BE2C (cell line): Measurements from ENCODE around the gene AAK1.

ENCODE experiments used
- DNase-seq: peaks from one replicate; pipeline ENCODE4 v3.0.0-alpha.2; 2020
- H3K27me3 ChIP-seq: fragments of 250-450 bp; sonication (Bioruptor Pico); 2 replicates; pipeline ENCODE4 v1.5.1; 2020; ENCODE audit warnings: mild to moderate bottlenecking
- H3K36me3 ChIP-seq: fragments of 250-450 bp; sonication (Bioruptor Pico); 2 replicates; pipeline ENCODE4 v1.5.1; 2020; ENCODE audit warnings: mild to moderate bottlenecking
- H3K4me1 ChIP-seq: fragments of 250-450 bp; sonication (Bioruptor Pico); 2 replicates; pipeline ENCODE4 v1.5.1; 2020
- H3K4me3 ChIP-seq: 2 replicates; pipeline ENCODE4 v1.5.1; 2011; ENCODE audit warnings: low read depth, low read length
- H3K9me3 ChIP-seq: fragments of 250-450 bp; sonication (Bioruptor Pico); 2 replicates; pipeline ENCODE4 v1.5.1; 2020
- TF ChIP-seq, protein P1 (sequence below): IDR thresholded peaks from 2 replicates; pipeline ENCODE4 v1.5.1; 2012; ENCODE audit warnings: mild to moderate bottlenecking, low read depth, low read length

AAK1 gene

DNA sequence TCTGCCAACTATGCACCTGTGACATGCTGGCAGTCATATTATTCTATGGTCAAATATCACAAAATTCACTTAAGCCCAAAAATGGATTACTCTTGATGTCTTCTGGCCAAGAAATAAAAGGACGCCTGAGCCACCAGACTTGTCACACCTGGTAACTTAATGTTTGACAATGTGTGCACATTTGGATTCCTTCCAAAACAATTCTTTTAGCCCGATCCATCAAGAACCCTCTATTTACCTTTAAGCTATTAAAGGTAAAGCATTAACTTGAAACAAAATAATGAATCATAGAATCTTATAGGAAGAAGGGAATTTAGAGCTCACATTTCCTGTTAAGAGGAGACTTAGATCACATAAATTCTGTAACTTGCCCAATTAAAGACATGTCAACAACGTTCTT is 159.8 kb downstream of the AAK1 start:
- DNase-seq = no peak
- TF ChIP-seq, protein P1, sequence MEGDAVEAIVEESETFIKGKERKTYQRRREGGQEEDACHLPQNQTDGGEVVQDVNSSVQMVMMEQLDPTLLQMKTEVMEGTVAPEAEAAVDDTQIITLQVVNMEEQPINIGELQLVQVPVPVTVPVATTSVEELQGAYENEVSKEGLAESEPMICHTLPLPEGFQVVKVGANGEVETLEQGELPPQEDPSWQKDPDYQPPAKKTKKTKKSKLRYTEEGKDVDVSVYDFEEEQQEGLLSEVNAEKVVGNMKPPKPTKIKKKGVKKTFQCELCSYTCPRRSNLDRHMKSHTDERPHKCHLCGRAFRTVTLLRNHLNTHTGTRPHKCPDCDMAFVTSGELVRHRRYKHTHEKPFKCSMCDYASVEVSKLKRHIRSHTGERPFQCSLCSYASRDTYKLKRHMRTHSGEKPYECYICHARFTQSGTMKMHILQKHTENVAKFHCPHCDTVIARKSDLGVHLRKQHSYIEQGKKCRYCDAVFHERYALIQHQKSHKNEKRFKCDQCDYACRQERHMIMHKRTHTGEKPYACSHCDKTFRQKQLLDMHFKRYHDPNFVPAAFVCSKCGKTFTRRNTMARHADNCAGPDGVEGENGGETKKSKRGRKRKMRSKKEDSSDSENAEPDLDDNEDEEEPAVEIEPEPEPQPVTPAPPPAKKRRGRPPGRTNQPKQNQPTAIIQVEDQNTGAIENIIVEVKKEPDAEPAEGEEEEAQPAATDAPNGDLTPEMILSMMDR = no peak
- Histone ChIP-seq H3K27me3 (no peaks in the 10 kb centered on the region), H3K9me3 (no peaks in the 10 kb centered on the region), H3K4me1 (no peaks in the 10 kb centered on the region), H3K4me3 (no peak overlapping the region), H3K36me3 (no peaks in the 10 kb centered on the region)

DNA sequence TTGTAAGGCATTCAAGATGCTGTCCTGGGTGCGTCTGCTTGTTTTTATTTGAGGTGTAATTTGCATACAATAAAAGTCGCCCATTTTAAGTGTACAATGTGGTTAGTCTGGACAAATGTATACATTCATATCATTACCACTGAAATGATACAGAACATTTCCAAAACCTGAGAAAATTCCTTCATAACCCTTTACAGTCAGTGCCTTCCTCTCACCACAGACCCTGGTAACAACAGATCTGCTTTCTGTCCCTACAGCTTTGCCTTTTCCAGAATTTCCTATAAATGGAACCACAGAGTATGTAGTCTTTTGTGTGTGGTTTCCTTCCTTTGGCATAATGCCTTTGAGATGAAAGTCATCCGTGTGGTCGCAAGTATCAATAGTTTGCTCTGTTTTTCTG is 160.5 kb downstream of the AAK1 start:
- H3K4me1 ChIP-seq = no peaks in the 10 kb centered on the region
- TF ChIP-seq, protein P1 = no peak
- H3K36me3 ChIP-seq = no peaks in the 10 kb centered on the region
- H3K27me3 ChIP-seq = no peaks in the 10 kb centered on the region
- no peak overlapping the region for H3K4me3 ChIP-seq
- no peak for DNase-seq
- no peaks in the 10 kb centered on the region for H3K9me3 ChIP-seq

DNA sequence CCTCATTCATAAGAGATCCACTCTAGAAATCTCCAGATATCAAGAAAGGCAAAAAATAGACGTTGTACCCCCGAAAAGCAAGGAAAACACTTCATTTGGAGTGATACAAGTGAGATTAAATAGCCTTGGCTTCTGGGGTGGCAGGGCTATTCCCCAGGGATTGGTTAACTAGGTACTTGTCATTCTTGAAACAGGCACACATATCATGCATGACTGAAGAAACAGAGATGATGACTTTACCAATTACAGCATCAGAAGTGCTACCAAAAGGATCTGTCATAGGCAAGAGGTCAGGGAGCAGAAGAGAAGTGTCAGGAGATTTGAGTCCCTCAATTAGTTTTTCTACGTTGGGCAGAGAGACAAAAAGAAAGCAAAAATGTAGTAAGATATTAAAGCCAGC is 161.1 kb downstream of the AAK1 start:
- no peaks in the 10 kb centered on the region for H3K36me3 ChIP-seq
- H3K9me3 ChIP-seq = no peaks in the 10 kb centered on the region
- DNase-seq = no peak
- H3K4me1 ChIP-seq = no peaks in the 10 kb centered on the region
- no peak overlapping the region for H3K4me3 ChIP-seq
- no peaks in the 10 kb centered on the region for H3K27me3 ChIP-seq
- TF ChIP-seq, protein P1 = no peak

DNA sequence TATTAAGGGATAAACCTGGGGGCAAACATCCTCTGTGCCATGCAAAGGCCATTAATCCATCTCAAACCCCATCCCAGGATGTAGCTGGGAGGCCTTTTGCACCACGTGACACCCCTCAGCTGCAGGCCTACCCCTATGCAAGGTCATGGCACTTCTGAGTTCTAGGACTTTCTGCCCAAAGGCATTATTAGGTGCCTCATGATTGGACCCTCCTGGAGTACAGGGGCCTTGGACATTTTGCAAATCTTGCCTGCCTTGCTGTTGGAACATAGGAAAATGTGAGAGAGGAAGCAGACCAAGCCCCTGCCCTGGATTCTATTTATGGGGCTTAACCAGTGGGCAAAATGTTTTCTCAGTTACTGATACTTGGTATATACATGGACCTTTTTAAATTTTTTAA is 162.1 kb downstream of the AAK1 start:
- Histone ChIP-seq H3K4me1 (no peaks in the 10 kb centered on the region), H3K9me3 (no peaks in the 10 kb centered on the region), H3K27me3 (no peaks in the 10 kb centered on the region), H3K36me3 (no peaks in the 10 kb centered on the region), H3K4me3 (no peak overlapping the region)
- TF ChIP-seq, protein P1 = no peak
- DNase-seq = no peak

DNA sequence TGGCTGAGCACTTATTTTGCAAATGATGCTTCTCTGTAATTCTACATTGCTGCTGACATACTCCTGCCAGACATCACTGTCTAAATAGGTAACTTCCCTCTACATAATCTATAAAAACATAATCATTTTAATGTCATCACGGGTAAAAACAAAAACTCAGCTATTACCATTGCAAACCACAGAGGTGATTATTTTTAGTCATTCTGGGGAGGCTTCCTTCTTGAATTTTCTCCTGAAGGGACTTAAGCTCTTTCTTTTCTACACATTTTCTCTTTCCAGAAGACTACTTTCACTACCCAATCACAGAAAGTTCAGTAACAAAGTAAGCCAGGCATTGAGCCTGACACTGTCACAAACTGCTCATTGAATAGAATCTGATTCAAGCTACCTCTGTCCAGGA is 165.9 kb downstream of the AAK1 start:
- Histone ChIP-seq H3K9me3 (no peaks in the 10 kb centered on the region), H3K4me3 (no peak overlapping the region), H3K4me1 (no peaks in the 10 kb centered on the region), H3K27me3 (no peaks in the 10 kb centered on the region), H3K36me3 (no peaks in the 10 kb centered on the region)
- TF ChIP-seq, protein P1 = no peak
- DNase-seq = no peak

DNA sequence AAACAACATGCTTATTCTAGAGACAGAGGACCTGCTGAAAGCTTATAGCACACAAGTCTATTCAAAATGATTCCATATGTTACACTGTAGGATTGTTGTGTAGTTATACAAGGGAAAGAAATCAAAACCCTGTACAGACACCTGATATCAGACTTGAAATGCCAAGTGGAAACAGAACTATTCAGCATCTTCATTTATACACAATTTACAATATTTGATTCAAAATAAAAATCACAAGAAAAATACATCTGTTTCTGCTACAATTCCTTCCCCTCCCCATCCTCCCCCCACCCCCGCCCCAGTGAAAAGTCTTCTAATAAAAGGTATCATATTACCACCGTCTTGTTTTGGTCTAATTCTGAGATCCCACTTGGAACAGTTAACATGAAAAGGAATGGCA is 168.9 kb downstream of the AAK1 start:
- Histone ChIP-seq H3K4me1 (no peaks in the 10 kb centered on the region), H3K27me3 (no peaks in the 10 kb centered on the region), H3K9me3 (no peaks in the 10 kb centered on the region), H3K36me3 (no peaks in the 10 kb centered on the region), H3K4me3 (no peak overlapping the region)
- DNase-seq = no peak
- TF ChIP-seq, protein P1 = no peak
